IPS-18c (cell line): Measurements from ENCODE around the gene CAMK2B.

Source experiments
- H3K4me3 ChIP-seq: 2 replicates; pipeline ENCODE4 v1.7.0; 2013; ENCODE audit warnings: low read depth, mild to moderate bottlenecking, low read length, moderate library complexity; ENCODE audit not compliant: insufficient read depth
- H3K9me3 ChIP-seq: one replicate; pipeline ENCODE4 v1.6.1; 2013; ENCODE audit warnings: mild to moderate bottlenecking, low read length, moderate library complexity; ENCODE audit not compliant: control insufficient read depth, insufficient read depth

Gene CAMK2B

GRCh38 chr7:44283381-44284211, 41.8 kb downstream of the CAMK2B start:
- Histone ChIP-seq H3K9me3 (no peaks in the 10 kb centered on the region), H3K4me3 (no peak overlapping the region)

- Histone ChIP-seq H3K9me3 (no peaks in the 10 kb centered on the region), H3K4me3 (no peak overlapping the region)
Measured at GRCh38 chr7:44282601-44283171, 42.7 kb downstream of the CAMK2B start.

DNA sequence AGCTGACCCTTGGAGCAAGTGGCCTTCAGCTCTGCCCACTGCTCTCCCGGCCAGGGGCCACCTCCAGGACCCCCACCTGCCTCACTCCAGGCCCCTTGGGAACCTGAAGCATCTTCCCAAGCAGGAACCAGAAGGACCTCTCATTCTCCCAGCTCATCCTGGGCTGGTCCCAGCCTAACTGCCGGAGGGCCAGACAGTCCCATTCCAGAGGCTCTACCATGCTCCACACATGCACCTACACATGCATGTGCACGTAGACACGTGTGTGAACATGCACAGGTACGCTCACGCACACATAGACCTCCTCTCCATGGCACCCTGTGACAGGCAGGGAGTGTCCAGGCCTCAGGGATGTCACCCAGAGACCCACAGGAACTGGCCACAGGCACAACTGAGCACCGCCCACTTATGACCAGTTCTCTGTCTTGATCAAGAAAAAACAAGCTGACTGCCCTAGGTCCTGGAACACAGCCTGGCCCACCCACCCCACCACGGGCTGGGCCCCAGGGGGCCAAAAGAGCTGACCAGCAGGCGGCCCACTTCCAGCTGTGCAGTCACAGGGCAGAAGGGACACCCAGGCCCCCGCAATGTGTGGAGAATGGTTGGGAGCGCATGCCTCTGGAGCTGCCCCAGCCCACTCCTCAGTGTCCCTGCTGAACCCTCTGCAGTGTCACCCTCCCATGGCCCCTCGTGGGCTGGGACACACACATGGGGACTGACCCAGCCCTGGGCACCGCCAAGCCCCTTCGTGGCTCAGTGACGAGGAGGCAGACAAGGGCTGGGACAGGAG, 43.4 kb downstream of the CAMK2B start:
- H3K9me3 ChIP-seq = no peaks in the 10 kb centered on the region

GRCh38 chr7:44280993-44281721, 44.2 kb downstream of the CAMK2B start:
- Histone ChIP-seq H3K4me3 (no peak overlapping the region), H3K9me3 (no peaks in the 10 kb centered on the region)

More for the DNA sequence above, 43.4 kb downstream of the CAMK2B start:
- no peak overlapping the region for H3K4me3 ChIP-seq

DNA sequence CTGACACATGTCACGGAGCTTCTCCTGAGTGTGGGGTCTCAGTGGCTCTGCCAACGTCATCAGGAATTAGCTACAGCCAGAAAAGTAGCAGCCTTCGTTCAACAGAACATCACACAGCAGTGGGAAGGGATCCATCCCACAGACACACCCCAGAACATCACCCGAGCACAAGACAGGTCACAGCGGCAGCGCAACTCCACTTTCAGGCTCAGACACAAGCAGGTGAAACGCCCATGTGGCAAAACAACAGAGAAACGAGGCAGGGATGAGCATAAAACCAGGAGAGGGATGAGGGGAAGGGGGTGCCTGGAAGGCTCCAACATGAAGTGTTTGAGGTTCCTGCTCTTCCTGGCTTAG, 44.8 kb downstream of the CAMK2B start:
- no peaks in the 10 kb centered on the region for H3K9me3 ChIP-seq
- H3K4me3 ChIP-seq = no peak overlapping the region

GRCh38 chr7:44279731-44280505, 45.5 kb downstream of the CAMK2B start:
- no peaks in the 10 kb centered on the region for H3K9me3 ChIP-seq
- no peak overlapping the region for H3K4me3 ChIP-seq

- Histone ChIP-seq H3K4me3 (no peak overlapping the region), H3K9me3 (no peaks in the 10 kb centered on the region)
Measured at GRCh38 chr7:44279286-44279685, 46.1 kb downstream of the CAMK2B start.

DNA sequence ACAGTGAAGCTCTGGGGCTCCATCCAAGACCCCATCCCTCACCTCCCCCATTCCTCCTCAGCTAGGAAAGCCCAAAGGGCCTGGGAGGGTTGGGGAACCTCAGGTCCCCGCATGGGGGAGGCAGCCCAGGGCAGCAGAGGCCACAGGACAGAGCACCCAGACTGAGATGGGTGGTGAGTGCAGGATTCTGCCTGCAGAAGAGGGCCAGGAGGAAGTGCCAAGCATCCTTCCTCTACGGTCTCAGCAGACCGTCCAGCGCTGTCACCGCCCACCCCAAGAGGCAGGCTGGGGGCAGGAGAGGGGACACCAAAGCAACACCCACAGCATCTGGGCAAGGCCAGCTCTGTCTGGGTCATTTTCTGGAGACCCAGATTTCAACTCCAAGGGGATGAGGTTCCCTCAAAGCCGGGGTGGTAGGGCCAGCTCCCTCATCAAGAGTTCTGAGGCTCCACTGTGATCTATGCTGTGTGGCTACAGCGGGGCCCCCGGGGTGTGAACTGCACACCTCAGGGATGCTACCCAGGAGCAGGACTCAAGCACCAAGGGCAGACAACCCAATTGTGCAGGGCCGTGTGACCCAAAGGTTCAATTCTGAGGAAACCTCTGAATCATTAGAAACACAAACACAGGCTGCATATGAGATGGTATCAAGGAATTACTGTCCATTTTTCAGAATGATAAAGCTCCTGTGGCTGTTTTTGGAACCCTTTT, 46.8 kb downstream of the CAMK2B start:
- no peak overlapping the region for H3K4me3 ChIP-seq

DNA sequence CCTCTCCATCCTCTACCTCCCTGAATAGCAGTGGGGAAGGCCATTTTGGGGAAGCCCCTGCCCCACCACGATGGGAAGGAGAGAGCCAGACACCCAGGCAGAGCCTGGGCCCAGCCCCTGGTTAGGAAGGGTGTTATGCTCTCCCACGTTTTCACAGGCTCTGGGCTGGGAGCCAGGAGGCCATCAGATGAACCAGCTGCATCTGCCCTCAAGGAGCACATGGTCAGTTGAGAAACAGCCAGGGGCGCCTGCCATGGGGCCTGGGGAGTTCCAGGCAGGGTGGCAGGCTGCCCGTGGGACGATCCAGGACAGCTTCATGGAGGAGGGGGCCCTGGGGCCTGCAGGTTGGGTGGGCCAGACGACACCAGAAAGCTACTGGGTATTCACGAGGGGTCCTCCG, 47.5 kb downstream of the CAMK2B start:
- H3K9me3 ChIP-seq = no peaks in the 10 kb centered on the region
- no peak overlapping the region for H3K4me3 ChIP-seq

More for the DNA sequence above, 46.8 kb downstream of the CAMK2B start:
- no peaks in the 10 kb centered on the region for H3K9me3 ChIP-seq

DNA sequence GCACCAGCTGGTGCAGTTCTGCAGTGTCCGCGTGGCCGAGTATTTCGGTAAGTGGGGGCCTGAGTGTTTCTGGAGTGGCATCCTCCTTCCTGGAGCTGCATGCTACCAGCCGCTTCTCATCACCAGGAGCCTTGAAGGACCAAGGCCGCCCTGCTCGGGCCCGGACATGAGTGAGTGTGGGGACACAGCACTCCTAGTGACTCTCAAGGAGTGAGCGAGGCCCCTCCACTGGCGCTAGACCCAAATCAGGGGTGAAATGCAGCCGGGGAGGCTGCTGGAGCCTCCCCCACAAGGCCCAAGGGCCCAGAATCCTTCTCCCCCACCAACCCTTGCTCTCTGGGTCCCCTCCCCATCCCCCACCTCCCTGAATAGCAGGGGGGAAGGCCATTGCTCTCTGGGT, 48.0 kb downstream of the CAMK2B start:
- Histone ChIP-seq H3K4me3 (no peak overlapping the region), H3K9me3 (no peaks in the 10 kb centered on the region)

DNA sequence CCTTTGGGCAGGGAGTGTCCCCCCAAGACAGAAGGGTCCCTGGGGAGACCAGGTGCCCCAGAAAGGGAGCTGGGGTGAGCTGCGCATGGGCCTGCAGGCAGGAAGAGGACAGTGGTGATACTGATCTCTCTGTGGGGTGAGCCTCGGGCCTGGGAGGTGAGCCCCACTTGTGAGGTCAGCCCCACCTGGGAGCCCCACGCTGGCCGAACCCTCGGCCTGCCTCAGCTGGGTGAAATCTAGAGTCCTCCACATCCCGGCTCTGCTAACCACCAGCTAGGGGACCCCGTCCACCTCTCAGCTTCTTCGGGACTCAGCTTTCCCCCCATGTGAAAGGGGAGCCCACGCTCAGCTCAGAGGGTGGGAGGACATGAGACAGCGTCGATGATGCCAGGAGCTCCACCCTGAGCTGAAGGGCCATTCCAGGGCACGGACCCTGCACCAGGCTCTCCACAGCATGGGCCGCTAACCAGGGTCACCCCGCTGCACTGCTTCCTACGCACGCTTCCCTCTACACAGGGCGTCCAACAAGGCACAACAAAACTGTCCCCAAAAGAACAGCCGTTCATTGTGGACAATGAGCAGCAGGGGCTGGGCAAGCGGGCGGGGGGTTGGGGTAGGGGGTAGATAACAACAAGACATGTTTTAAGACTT, 48.7 kb downstream of the CAMK2B start:
- H3K4me3 ChIP-seq = peak overlapping the region; percentile 16; the same call in 1 of the 2 replicates
- no peaks in the 10 kb centered on the region for H3K9me3 ChIP-seq

- H3K9me3 ChIP-seq = no peaks in the 10 kb centered on the region
- H3K4me3 ChIP-seq = peak overlapping the region; percentile 16; the same call in 1 of the 2 replicates
Measured at GRCh38 chr7:44275957-44276570, 49.3 kb downstream of the CAMK2B start.

DNA sequence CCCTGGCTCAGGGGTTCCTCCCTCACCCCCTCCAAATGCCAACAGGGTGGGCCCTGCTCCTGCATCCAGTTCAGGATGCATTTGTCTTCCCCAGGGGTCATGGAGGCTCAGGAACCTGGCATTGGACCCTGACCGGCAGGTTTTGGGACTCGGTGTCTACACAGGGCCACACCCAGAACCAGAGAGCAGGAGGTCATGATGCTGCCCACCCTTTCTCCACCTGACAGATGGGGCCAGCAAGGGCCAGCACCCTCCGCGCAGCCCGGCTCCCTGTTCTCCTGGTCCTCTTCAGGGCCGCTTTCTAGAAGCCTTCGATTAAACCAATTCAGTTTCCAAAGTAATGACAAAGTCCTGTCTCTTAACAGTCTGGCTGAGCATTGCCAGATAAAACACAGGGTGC, 50.2 kb downstream of the CAMK2B start:
- no peak overlapping the region for H3K4me3 ChIP-seq
- H3K9me3 ChIP-seq = no peaks in the 10 kb centered on the region

DNA sequence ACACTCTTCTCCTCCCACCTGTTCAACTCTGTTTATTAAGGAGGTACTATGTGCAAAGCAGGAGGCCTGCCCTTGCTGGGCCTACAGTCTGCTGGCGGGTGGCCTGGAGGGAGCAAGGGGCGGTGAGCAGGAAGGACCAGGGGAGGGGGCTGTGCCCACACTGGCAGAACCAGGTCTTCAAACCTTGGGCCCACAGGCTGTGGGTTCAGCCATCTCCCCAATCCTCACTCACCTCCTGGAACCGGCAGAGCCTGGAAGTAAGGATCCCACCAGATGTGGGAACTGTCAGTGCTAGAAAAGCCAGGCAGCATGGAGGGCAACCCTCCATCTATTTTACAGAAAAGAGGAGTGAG, 50.8 kb downstream of the CAMK2B start:
- Histone ChIP-seq H3K9me3 (no peaks in the 10 kb centered on the region), H3K4me3 (no peak overlapping the region)
